ENCODE measurements around the gene SF1.

DNA sequence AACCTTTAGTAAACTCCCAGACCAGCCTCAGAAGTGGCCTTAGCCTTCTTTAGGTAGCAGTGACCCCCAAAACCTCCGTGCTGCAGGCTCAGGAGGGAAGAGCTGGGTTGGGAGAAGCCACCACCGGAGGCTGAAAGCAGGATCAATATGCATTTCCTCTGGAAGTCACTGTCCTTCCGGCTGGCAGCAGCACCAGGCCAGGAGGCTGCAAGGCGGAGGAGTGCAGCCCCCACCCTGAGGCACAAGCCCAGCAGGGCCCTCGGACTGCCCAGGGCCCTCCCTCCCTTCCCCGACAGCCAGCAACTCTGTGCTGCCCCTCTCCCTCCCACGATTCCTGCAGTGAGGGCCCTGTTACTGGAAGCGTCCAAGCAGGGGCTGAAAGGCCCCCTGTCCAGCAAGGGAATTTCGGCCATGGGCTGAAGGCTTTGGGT is 52.1 kb downstream of the SF1 start:
- no peak for TF ChIP-seq EZH2 (IDR thresholded peaks at IDR 0.05; ENCODE audit: borderline replicate concordance, low read depth, low read length, severe bottlenecking)
- TF ChIP-seq, protein P1, sequence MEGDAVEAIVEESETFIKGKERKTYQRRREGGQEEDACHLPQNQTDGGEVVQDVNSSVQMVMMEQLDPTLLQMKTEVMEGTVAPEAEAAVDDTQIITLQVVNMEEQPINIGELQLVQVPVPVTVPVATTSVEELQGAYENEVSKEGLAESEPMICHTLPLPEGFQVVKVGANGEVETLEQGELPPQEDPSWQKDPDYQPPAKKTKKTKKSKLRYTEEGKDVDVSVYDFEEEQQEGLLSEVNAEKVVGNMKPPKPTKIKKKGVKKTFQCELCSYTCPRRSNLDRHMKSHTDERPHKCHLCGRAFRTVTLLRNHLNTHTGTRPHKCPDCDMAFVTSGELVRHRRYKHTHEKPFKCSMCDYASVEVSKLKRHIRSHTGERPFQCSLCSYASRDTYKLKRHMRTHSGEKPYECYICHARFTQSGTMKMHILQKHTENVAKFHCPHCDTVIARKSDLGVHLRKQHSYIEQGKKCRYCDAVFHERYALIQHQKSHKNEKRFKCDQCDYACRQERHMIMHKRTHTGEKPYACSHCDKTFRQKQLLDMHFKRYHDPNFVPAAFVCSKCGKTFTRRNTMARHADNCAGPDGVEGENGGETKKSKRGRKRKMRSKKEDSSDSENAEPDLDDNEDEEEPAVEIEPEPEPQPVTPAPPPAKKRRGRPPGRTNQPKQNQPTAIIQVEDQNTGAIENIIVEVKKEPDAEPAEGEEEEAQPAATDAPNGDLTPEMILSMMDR (IDR thresholded peaks at IDR 0.05; ENCODE audit: borderline replicate concordance, extremely low read depth, low read length, poor library complexity, severe bottlenecking) = no peak
